Mucosa of rectum (tissue), 2 donors: ENCODE data around the gene CBLN1.

Experiments
- H3K27ac ChIP-seq, 2 donors: one replicate each; pipeline ENCODE4 v1.7.0; 2013; ENCODE audit warnings: inconsistent platforms in 2 of 2, low read depth in 2 of 2, low read length in 2 of 2
- H3K27me3 ChIP-seq, 2 donors: one replicate each; pipeline ENCODE4 v1.7.0; 2013; ENCODE audit warnings: low read length in 2 of 2; ENCODE audit not compliant: control insufficient read depth in 2 of 2, insufficient read depth in 2 of 2
- H3K36me3 ChIP-seq, 2 donors: one replicate each; pipeline ENCODE4 v1.7.0; 2013; ENCODE audit warnings: low read length in 2 of 2; ENCODE audit not compliant: control insufficient read depth in 2 of 2, insufficient read depth in 2 of 2
- H3K4me1 ChIP-seq, 2 donors: one replicate each; pipeline ENCODE4 v1.7.0; 2013; ENCODE audit warnings: low read length in 2 of 2, mild to moderate bottlenecking in 1 of 2; ENCODE audit not compliant: control insufficient read depth in 2 of 2, insufficient read depth in 2 of 2
- H3K4me3 ChIP-seq, 2 donors: one replicate each; pipeline ENCODE4 v1.7.0; 2013; ENCODE audit warnings: low read length in 2 of 2
- H3K9ac ChIP-seq, 2 donors: one replicate each; pipeline ENCODE4 v1.7.0; 2013; ENCODE audit warnings: low read length in 2 of 2, low read depth in 1 of 2, mild to moderate bottlenecking in 1 of 2
- H3K9me3 ChIP-seq, 2 donors: one replicate each; pipeline ENCODE4 v1.7.0; 2013; ENCODE audit warnings: low read length in 2 of 2; ENCODE audit not compliant: control insufficient read depth in 2 of 2
- donor health status: healthy.
- donor health status: Normal muscosa, but diverticular disease.

Gene CBLN1

GRCh38 chr16:49281480-49281842, at the start of gene CBLN1:
Gene CBLN1, minus strand, starts transcription at chr16:49281838. Its CDS starts 373 bp downstream, at chr16:49281465.
- H3K4me1 ChIP-seq: peaks cover 7 to 8% of the 10 kb centered on the region in 2 donors
- peak within 1 kb of the TSS; percentile 83 to 90 for H3K27ac ChIP-seq
- peaks cover 0 to 2% of the 10 kb centered on the region in 2 donors for H3K9me3 ChIP-seq
- no peaks in the 10 kb centered on the region for H3K36me3 ChIP-seq
- peak within 1 kb of the TSS in 1 of 2 donors; percentile 64 for H3K9ac ChIP-seq
- peak within 1 kb of the TSS; percentile 62 to 73 for H3K4me3 ChIP-seq
- peaks cover 62 to 74% of the 10 kb centered on the region in 2 donors for H3K27me3 ChIP-seq

DNA sequence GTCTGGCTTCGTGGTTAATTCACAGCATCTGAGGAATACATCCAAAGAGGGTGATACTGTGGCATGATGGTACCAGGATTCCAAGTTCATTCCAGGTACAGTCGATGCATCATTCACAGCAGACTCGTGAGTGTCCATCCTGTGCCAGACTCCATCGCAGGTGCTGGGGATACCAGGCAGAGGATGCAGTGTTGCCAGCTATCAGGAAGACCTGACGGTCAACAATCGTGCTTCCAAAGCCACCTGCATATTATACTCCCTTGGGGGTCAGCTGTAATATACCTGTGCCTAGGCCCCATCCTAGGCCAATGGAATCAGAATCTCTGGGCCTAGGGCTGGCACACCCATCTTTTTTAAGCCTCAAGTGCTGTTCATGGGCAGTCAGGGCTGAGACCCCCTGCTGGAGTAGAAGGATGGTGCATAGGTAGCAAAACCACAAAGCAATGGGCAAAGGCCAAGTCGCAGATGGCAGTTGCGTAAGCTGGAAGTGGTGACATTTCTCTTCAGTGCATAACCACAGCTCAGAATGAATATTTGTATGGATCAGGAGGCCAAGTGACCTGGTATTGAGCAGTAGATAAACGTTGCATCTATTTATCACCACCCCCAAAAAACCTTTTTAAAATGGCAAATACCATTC, 49.0 kb upstream of the CBLN1 start:
- no peak overlapping the region for H3K27ac ChIP-seq

DNA sequence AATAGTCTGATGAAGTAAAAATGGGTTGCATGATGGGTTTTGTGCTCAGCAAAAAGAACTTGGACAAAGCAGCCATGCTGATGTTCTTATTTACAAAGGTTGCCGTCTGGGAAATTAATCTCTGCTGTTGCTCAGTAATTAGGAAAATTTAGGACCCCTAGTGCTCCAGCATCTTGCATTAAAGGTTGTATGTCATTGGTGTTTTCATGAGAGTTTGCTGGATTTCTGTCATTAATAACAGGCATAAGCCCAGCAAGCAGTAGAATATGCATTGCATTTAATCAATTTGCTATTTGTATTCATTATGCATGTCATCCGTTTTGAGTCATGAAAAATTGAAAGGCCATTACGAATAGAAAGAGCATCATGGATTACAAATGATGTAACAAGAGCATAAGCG, 46.7 kb upstream of the CBLN1 start:
- Histone ChIP-seq H3K4me3 (no peak overlapping the region), H3K27ac (no peak overlapping the region), H3K27me3 (no peaks in the 10 kb centered on the region), H3K36me3 (no peaks in the 10 kb centered on the region), H3K9ac (no peak overlapping the region), H3K4me1 (no peaks in the 10 kb centered on the region), H3K9me3 (no peaks in the 10 kb centered on the region)

More for the DNA sequence above, 49.0 kb upstream of the CBLN1 start:
- no peak overlapping the region for H3K9ac ChIP-seq
- no peaks in the 10 kb centered on the region for H3K36me3 ChIP-seq
- H3K4me3 ChIP-seq: no peak overlapping the region
- H3K4me1 ChIP-seq: no peaks in the 10 kb centered on the region
- peaks cover 0 to 3% of the 10 kb centered on the region in 2 donors for H3K27me3 ChIP-seq
- H3K9me3 ChIP-seq: no peaks in the 10 kb centered on the region

- no peaks in the 10 kb centered on the region for H3K27me3 ChIP-seq
- H3K4me1 ChIP-seq: no peaks in the 10 kb centered on the region
- no peaks in the 10 kb centered on the region for H3K9me3 ChIP-seq
- no peaks in the 10 kb centered on the region for H3K36me3 ChIP-seq
- no peak overlapping the region for H3K9ac ChIP-seq
- no peak overlapping the region for H3K4me3 ChIP-seq
- no peak overlapping the region for H3K27ac ChIP-seq
Observed at GRCh38 chr16:49327466-49327865, 45.8 kb upstream of the CBLN1 start.

- no peaks in the 10 kb centered on the region for H3K4me1 ChIP-seq
- H3K4me3 ChIP-seq: no peak overlapping the region
- no peaks in the 10 kb centered on the region for H3K9me3 ChIP-seq
- H3K36me3 ChIP-seq: no peaks in the 10 kb centered on the region
- no peak overlapping the region for H3K27ac ChIP-seq
- no peak overlapping the region for H3K9ac ChIP-seq
- no peaks in the 10 kb centered on the region for H3K27me3 ChIP-seq
Observed at GRCh38 chr16:49324703-49325102, 43.1 kb upstream of the CBLN1 start.

GRCh38 chr16:49315602-49316001, 34.0 kb upstream of the CBLN1 start:
- Histone ChIP-seq H3K9me3 (no peaks in the 10 kb centered on the region), H3K4me1 (no peaks in the 10 kb centered on the region), H3K27me3 (no peaks in the 10 kb centered on the region), H3K27ac (no peak overlapping the region), H3K4me3 (no peak overlapping the region), H3K36me3 (no peaks in the 10 kb centered on the region), H3K9ac (no peak overlapping the region)

DNA sequence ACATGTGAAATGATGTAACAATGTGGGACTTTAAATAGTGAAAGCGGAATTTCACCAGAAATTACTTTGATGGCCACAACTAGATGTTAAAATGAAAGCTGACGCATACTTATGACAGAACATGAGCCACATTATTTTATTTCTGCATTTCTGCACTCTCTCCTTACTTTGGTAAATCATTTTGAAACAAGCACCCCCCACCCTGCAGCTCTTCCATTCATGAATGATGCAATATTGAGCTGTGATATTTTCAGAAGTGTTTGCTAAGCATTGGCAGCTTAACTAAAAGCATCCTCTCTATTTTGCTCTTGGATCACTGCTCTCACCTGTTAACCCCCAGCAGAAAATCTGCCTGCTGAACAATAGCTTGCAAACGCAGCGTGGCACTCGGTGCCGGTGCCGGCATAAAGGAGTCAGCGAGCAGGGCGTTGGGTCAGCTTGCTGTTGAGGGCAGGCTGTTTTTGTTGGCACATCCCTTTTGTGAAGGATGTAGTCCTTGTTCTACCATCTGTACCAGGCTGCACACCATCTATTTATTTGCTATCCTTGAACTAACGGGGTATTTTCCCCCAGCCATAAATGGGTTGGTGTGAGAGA, 30.8 kb upstream of the CBLN1 start:
- H3K36me3 ChIP-seq: no peaks in the 10 kb centered on the region
- no peaks in the 10 kb centered on the region for H3K4me1 ChIP-seq
- H3K27ac ChIP-seq: no peak overlapping the region
- no peaks in the 10 kb centered on the region for H3K9me3 ChIP-seq
- no peak overlapping the region for H3K4me3 ChIP-seq
- H3K9ac ChIP-seq: no peak overlapping the region
- no peaks in the 10 kb centered on the region for H3K27me3 ChIP-seq

GRCh38 chr16:49311823-49312222, 30.2 kb upstream of the CBLN1 start:
- H3K4me1 ChIP-seq: no peaks in the 10 kb centered on the region
- no peak overlapping the region for H3K4me3 ChIP-seq
- H3K9me3 ChIP-seq: no peaks in the 10 kb centered on the region
- no peaks in the 10 kb centered on the region for H3K36me3 ChIP-seq
- H3K9ac ChIP-seq: no peak overlapping the region
- H3K27ac ChIP-seq: no peak overlapping the region
- peaks cover 0 to 2% of the 10 kb centered on the region in 2 donors for H3K27me3 ChIP-seq

DNA sequence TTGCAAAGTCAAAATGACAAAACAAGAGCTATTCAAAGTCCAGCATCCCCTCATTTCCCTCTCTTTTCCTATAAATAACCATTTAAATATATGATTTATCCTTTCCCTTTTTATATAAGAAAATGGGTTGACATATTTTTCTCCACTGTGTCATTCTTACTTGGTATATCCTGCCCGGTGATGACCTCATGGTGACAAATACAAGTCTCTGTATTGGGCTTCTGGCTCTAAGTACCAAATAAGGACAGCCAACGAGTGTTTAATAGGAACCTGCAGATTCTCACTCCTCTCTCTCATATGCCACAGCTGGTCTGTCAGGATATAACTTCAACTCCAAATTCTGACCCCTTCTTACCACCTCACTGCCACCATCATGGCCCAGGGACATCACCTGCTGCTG, 25.5 kb upstream of the CBLN1 start:
- peaks cover 2 to 5% of the 10 kb centered on the region in 2 donors for H3K27me3 ChIP-seq
- no peak overlapping the region for H3K4me3 ChIP-seq
- no peak overlapping the region for H3K9ac ChIP-seq
- H3K9me3 ChIP-seq: no peaks in the 10 kb centered on the region
- no peaks in the 10 kb centered on the region for H3K4me1 ChIP-seq
- H3K36me3 ChIP-seq: no peaks in the 10 kb centered on the region
- H3K27ac ChIP-seq: no peak overlapping the region

DNA sequence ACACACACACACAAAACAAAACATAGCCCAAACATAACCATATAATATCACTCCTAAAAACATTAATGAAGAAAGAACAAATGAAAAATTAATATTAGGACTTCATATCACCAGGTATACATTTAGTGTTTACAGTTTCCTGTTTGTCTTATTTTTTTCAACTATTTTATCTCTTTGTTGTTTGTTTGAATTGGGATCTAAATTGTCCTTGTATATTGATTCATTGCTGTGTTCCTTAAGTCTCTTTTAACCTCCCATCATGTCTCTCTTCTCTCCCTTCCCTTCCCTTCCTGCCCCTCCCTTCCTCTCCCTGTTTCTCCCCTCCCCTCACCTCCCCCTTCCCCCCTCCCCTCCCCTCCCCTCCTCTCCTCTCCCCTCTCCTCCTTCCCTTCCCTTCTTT, 23.8 kb upstream of the CBLN1 start:
- no peaks in the 10 kb centered on the region for H3K4me1 ChIP-seq
- no peak overlapping the region for H3K4me3 ChIP-seq
- H3K36me3 ChIP-seq: no peaks in the 10 kb centered on the region
- H3K27me3 ChIP-seq: peaks cover 2 to 5% of the 10 kb centered on the region in 2 donors
- no peak overlapping the region for H3K27ac ChIP-seq
- no peak overlapping the region for H3K9ac ChIP-seq
- H3K9me3 ChIP-seq: no peaks in the 10 kb centered on the region
